Ectodermal cell (in vitro differentiated cells): ENCODE data around the gene GPX2.

ENCODE experiments used
- H3K27ac ChIP-seq: 2 replicates; pipeline ENCODE4 v1.7.0; 2013; ENCODE audit warnings: mild to moderate bottlenecking, low read depth, low read length; ENCODE audit not compliant: insufficient read depth, poor library complexity, severe bottlenecking
- H3K27me3 ChIP-seq: 2 replicates; pipeline ENCODE4 v1.7.0; 2013; ENCODE audit warnings: mild to moderate bottlenecking, low read length; ENCODE audit not compliant: insufficient read depth, control insufficient read depth, poor library complexity, severe bottlenecking
- H3K36me3 ChIP-seq: one replicate; pipeline ENCODE4 v1.7.0; 2013; ENCODE audit warnings: low read length; ENCODE audit not compliant: control insufficient read depth, insufficient read depth
- H3K4me1 ChIP-seq: one replicate; pipeline ENCODE4 v1.7.0; 2013; ENCODE audit warnings: low read length; ENCODE audit not compliant: control insufficient read depth, insufficient read depth
- H3K4me3 ChIP-seq: 2 replicates; pipeline ENCODE4 v1.7.0; 2013; ENCODE audit warnings: low read depth, low read length, control low read depth; ENCODE audit not compliant: insufficient read depth
- H3K9me3 ChIP-seq: 2 replicates; pipeline ENCODE4 v1.7.0; 2013; ENCODE audit warnings: mild to moderate bottlenecking, low read length, moderate library complexity; ENCODE audit not compliant: control insufficient read depth
- WGBS, 2 experiments: methylation state at CpG; one replicate each; pipeline ENCODE4 v1.1.7; 2013; ENCODE audit warnings: missing lambda C conversion rate in 2 of 2; 5-methylcytosine and 5-hydroxymethylcytosine counted together

GPX2 gene

DNA sequence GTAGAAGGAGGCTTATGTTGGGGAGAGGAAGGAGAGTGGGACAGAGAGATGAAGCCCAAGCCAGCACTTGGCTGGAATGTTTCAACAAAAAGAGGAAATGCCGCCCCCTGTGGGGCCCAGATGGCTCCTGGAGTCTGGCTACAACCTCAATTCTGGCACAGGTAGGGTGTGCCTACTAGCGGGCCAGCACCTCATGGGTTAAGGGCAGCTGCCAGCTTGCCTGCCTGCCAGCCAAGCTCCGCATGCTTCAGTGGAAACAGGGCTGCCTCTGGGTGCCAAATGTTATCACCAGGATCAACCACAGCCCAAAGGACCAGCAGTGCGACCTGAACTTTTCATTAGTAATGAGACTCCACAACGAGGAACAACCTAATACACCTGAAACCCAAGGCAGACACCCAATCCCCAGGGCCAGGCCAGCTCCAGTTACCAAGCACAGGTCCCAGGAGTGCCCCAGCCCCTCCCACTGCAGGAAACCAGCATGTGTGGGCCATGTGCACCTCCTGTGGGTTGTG lies 18.3 kb upstream of the GPX2 start:
- H3K36me3 ChIP-seq: no peaks in the 10 kb centered on the region
- H3K4me3 ChIP-seq: no peak overlapping the region
- WGBS, 2 experiments: 69 to 74% methylated on average over 5 of the region's 5 CpGs
- H3K4me1 ChIP-seq: no peaks in the 10 kb centered on the region
- H3K27ac ChIP-seq: no peak overlapping the region
- no peaks in the 10 kb centered on the region for H3K9me3 ChIP-seq
- H3K27me3 ChIP-seq: no peaks in the 10 kb centered on the region

DNA sequence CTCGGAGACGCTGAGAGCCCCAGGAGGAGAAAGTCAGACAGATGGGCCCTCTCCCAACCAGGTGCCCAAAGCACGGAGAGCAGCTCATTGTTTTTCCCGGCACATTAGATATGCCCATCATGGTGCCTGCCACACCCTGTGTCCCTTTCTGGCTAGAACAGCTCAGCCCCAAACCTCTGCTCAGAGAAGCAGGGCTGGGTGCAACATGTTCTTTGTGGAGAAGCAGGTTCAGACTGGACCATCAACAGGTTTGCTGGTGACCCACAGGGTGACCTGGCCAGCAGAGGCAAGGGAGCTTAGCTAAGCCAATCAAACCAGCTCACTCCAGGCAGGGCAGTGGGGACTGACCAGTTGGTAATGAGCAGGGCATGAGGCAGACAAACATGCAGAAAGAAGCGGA lies 16.2 kb upstream of the GPX2 start:
- Histone ChIP-seq H3K36me3 (no peaks in the 10 kb centered on the region), H3K4me3 (no peak overlapping the region), H3K4me1 (no peaks in the 10 kb centered on the region), H3K27ac (no peak overlapping the region), H3K9me3 (no peaks in the 10 kb centered on the region), H3K27me3 (no peaks in the 10 kb centered on the region)
- WGBS, 2 experiments: 84% methylated on average over 5 of the region's 5 CpGs

DNA sequence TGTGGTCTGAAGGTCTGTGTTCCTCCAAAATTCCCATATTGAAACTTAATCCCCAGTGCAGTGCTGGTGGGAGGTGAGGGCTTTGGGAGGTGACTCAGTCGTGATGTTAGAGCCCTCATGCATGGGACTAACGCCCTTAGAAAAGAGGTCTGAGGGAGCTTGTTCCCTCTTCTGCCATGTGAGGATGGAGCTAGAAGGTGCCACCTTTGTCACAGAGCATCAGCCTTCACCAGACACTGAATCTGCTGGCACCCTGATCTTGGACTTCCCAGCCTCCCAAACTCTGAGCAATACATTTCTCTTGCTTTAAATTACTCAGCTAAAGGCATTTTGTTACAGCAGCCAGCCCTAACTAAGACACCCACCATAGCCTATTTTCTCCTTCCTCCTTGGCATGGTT lies 15.7 kb upstream of the GPX2 start:
- Histone ChIP-seq H3K9me3 (no peaks in the 10 kb centered on the region), H3K4me3 (no peak overlapping the region), H3K27me3 (no peaks in the 10 kb centered on the region), H3K27ac (no peak overlapping the region), H3K36me3 (no peaks in the 10 kb centered on the region), H3K4me1 (no peaks in the 10 kb centered on the region)
- WGBS, 2 experiments: 95 to 96% methylated on average over 2 of the region's 2 CpGs

DNA sequence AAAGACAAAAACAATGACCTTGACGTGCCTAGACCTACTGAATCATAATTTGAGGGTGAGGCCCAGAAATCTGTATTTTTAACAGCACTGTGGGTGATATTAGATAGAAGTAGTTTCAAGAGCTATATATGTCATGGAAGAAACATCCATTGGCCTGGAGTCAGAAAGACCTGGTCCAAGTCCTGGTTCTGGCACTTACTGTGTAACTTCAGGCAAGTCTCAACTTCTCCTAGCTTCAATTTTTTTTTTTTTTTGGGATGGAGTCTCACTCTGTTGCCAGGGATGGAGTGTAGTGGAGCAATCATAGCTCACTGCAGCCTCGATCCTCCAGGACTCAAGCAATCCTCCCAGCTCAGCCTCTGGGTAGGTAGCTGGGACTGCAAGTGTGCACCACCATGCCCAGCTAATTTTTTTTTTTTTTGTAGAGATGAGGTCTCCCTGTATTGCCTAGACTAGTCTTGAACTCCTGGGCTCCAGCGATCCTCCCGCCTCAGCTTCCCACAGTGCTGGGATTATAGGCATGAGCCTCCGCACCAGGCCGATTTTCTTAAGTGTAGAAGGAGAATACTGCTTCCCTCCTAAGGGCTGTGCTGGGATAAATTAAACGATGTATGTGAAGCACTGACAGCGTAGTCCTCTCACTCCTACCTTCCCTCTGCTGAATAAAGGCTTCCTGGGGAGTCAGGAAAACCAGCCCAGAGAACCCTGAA lies 14.3 kb upstream of the GPX2 start:
- WGBS, 2 experiments: 82 to 90% methylated on average over 8 of the region's 8 CpGs

GRCh38 chr14:64955297-64955696 lies 12.8 kb upstream of the GPX2 start:
- Histone ChIP-seq H3K9me3 (no peaks in the 10 kb centered on the region), H3K36me3 (no peaks in the 10 kb centered on the region), H3K27me3 (no peaks in the 10 kb centered on the region), H3K27ac (no peak overlapping the region), H3K4me3 (no peak overlapping the region), H3K4me1 (no peaks in the 10 kb centered on the region)
- 59 to 62% methylated on average over 6 of the region's 6 CpGs for WGBS, 2 experiments

More for the DNA sequence above, 14.3 kb upstream of the GPX2 start:
- no peak overlapping the region for H3K4me3 ChIP-seq
- no peaks in the 10 kb centered on the region for H3K27me3 ChIP-seq
- no peaks in the 10 kb centered on the region for H3K36me3 ChIP-seq
- H3K4me1 ChIP-seq: no peaks in the 10 kb centered on the region
- H3K9me3 ChIP-seq: no peaks in the 10 kb centered on the region
- H3K27ac ChIP-seq: no peak overlapping the region

GRCh38 chr14:64954491-64955240 lies 12.1 kb upstream of the GPX2 start:
- no peaks in the 10 kb centered on the region for H3K36me3 ChIP-seq

DNA sequence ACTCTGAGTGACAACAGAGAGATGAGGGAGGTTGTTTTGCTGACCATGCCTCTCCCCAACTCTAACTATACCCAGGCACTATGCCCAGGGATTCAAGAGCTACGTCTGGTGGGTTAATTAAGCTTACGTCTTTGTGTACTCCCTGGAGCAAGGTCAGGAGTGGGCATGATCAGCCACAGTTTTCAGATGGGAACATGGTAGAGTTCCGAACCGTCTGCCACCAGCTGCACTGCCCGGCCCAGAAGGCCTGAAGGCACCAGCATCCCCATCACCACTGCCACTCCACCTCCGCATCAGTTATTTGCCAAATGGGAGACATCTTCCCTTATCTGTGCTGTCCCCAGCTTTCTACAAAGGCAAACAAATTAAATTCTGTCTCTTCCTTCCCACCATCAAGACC lies 11.1 kb upstream of the GPX2 start:
- WGBS, 2 experiments: 93 to 94% methylated on average over 6 of the region's 6 CpGs
- Histone ChIP-seq H3K9me3 (no peaks in the 10 kb centered on the region), H3K27me3 (no peaks in the 10 kb centered on the region), H3K4me3 (no peak overlapping the region), H3K27ac (no peak overlapping the region), H3K36me3 (no peaks in the 10 kb centered on the region), H3K4me1 (no peaks in the 10 kb centered on the region)

More at GRCh38 chr14:64954491-64955240, 12.1 kb upstream of the GPX2 start:
- Histone ChIP-seq H3K9me3 (no peaks in the 10 kb centered on the region), H3K4me1 (no peaks in the 10 kb centered on the region), H3K4me3 (no peak overlapping the region), H3K27me3 (no peaks in the 10 kb centered on the region), H3K27ac (no peak overlapping the region)
- 91 to 95% methylated on average over 9 of the region's 9 CpGs for WGBS, 2 experiments

DNA sequence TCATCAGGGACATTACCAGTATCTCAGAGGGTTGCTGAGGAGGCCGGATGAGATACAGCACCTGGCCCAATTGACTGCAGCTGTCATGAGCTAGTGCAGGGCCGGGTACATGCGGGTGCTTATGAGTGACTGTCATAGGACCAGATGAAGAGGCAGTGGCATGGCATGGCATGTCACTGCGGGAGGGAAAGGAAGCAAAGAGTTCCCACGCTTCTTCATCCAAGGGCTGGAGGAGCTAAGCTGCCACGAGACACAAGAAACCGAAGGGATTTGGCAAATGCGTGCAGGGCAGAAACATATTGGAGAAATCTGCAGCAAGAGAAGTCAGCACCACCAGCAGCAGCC lies 10.7 kb upstream of the GPX2 start:
- 94% methylated on average over 8 of the region's 8 CpGs for WGBS, 2 experiments
- no peaks in the 10 kb centered on the region for H3K36me3 ChIP-seq
- H3K4me1 ChIP-seq: no peaks in the 10 kb centered on the region
- H3K27me3 ChIP-seq: no peaks in the 10 kb centered on the region
- no peak overlapping the region for H3K4me3 ChIP-seq
- no peak overlapping the region for H3K27ac ChIP-seq
- no peaks in the 10 kb centered on the region for H3K9me3 ChIP-seq

DNA sequence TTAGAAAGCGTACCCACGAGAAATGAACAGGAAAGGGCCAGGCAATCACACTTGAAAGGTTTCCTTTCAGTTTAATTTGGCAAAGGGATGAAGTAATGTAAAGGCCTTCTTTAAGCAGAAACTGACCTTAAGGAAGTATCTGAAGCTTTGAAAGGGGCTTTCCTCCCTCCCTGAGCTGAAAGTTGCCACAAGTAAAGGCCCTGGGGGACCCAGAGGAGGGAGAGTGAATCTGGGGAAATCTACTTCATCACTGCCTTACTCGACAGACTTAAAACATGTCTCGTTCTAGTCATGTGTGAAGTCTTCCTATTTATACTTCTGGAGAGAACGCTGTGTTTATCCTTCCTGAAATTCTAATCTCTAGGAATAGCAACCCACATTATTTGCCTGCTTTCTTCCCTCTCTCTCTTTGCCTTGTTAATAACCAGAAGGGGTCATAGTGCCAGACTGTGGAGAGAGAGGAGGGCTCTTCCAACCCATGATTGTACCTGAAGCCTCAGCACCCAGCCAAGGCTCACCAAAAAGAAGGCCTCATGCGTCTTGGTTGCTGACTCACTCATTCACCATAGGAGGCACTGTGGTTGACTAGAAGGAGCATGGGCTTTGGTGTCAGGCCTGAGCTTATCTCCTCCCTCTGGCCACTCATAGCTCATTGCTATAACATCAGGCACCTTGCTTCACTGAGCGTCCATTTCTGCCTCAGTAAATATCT lies 10.2 kb upstream of the GPX2 start:
- H3K9me3 ChIP-seq: no peaks in the 10 kb centered on the region
- no peaks in the 10 kb centered on the region for H3K27me3 ChIP-seq
- no peaks in the 10 kb centered on the region for H3K36me3 ChIP-seq
- no peak overlapping the region for H3K27ac ChIP-seq
- no peak overlapping the region for H3K4me3 ChIP-seq
- H3K4me1 ChIP-seq: no peaks in the 10 kb centered on the region
- 86 to 89% methylated on average over 7 of the region's 7 CpGs for WGBS, 2 experiments

DNA sequence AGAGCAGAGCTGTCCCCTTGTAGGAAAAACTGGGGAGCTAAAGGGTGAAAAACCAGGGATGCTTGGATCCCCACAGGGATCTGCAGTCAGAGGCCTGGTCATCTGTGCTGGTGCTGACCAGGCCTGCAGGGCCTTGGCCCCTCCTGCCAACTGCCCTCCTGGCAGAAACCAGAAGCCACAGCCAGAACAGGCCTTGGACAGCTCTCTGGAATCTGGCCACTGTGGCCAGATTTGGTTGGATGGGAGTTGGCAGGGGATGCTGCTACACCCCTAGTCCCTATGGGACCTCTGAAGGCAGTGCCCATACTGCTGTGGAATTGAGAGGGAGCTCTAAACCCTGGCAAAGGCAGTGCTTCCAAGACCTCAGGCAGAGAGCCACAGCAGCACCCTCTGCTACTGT lies 9.2 kb upstream of the GPX2 start:
- no peaks in the 10 kb centered on the region for H3K27me3 ChIP-seq
- H3K4me1 ChIP-seq: no peaks in the 10 kb centered on the region
- H3K9me3 ChIP-seq: no peaks in the 10 kb centered on the region
- H3K27ac ChIP-seq: no peak overlapping the region
- no peak overlapping the region for H3K4me3 ChIP-seq
- H3K36me3 ChIP-seq: no peaks in the 10 kb centered on the region
